GM21529 (cell line): Measurements from ENCODE around the gene CR1.
A peak's percentile ranks its signal among the peaks of the same experiment; 100 is the strongest.
"Not testable (repeated sequence)": the region's sequence is repeated elsewhere in the genome, so short reads cannot be mapped to it uniquely, and the experiment has no call there.

Experiments
- ATAC-seq: cut with Tn5 transposase; IDR thresholded peaks from one replicate; pipeline ENCODE4 v1.9.1; 2021; ENCODE audit not compliant: unreplicated experiment

Gene CR1

GRCh38 chr1:207495801-207496792 is at the start of gene CR1:
TSS of gene CR1 (plus strand) at chr1:207496157. CDS start at chr1:207496268, 111 bp downstream.
- peak; percentile 46 for ATAC-seq

- no peak for ATAC-seq
Observed at GRCh38 chr1:207453710-207454045, 42.3 kb upstream of the CR1 start.

GRCh38 chr1:207454046-207454964 is 41.7 kb upstream of the CR1 start, which contains the start of gene CR2:
TSS of gene CR2 (plus strand) at chr1:207454328. CDS start at chr1:207454419, 91 bp downstream.
- ATAC-seq: peak; percentile 72

- ATAC-seq: peak; percentile 38
Observed at GRCh38 chr1:207455183-207455754, 40.7 kb upstream of the CR1 start.

GRCh38 chr1:207458414-207458813 is 37.5 kb upstream of the CR1 start:
- no peak for ATAC-seq

- no peak for ATAC-seq
Observed at GRCh38 chr1:207459008-207459407, 36.9 kb upstream of the CR1 start.

- no peak for ATAC-seq
Observed at GRCh38 chr1:207461649-207462048, 34.3 kb upstream of the CR1 start.

GRCh38 chr1:207462535-207462934 is 33.4 kb upstream of the CR1 start:
- ATAC-seq: no peak

GRCh38 chr1:207463021-207463420 is 32.9 kb upstream of the CR1 start:
- no peak for ATAC-seq

- no peak for ATAC-seq
Observed at GRCh38 chr1:207463571-207463970, 32.4 kb upstream of the CR1 start.

GRCh38 chr1:207470927-207471326 is 25.0 kb upstream of the CR1 start:
- ATAC-seq: no peak

GRCh38 chr1:207474210-207474609 is 21.7 kb upstream of the CR1 start:
- no peak for ATAC-seq

GRCh38 chr1:207486198-207486597 is 9.8 kb upstream of the CR1 start:
- no peak for ATAC-seq

- no peak for ATAC-seq
Observed at GRCh38 chr1:207487636-207488035, 8.3 kb upstream of the CR1 start.

GRCh38 chr1:207493212-207493611 is 2.7 kb upstream of the CR1 start:
- ATAC-seq: no peak

GRCh38 chr1:207494171-207494570 is 1.8 kb upstream of the CR1 start:
- ATAC-seq: no peak

GRCh38 chr1:207495281-207495680 is 676 bp upstream of the CR1 start:
- ATAC-seq: not testable (repeated sequence)

- no peak for ATAC-seq
Observed at GRCh38 chr1:207497941-207498340, 2.0 kb downstream of the CR1 start.

- no peak for ATAC-seq
Observed at GRCh38 chr1:207499573-207499972, 3.6 kb downstream of the CR1 start.

- no peak for ATAC-seq
Observed at GRCh38 chr1:207500306-207500705, 4.3 kb downstream of the CR1 start.

- no peak for ATAC-seq
Observed at GRCh38 chr1:207501071-207501470, 5.1 kb downstream of the CR1 start.
